ENCODE measurements around the gene ANKRD9. TPM values are rescaled to one million over a fixed set of nuclear protein-coding genes. Genes with fewer than 3 reads are reported as not detected.

Gene ANKRD9
- total and polyA plus RNA-seq, 4 donors, result 4.4 to 21.3 (median 8.3) TPM

DNA sequence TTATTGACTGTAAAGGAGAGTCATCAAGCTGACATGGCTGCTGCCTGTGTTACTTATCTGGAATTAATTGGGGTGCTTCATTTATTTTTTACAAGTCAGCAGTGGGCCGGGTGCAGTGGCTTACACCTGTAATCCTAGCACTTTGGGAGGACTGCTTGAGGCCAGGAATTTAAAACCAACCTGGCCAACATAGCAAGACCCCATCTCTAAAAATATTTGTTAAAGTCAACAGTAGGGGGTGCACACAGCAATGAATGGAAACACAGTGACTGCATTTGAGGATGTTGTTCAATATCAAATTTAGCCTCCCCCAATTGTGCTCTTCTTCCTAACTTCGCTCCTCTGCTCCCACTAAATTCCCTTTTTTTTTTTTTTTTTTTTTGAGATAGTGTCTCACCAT is 52.1 kb downstream of the ANKRD9 start:
- no peak overlapping the region for H3K4me3 ChIP-seq
- DNase-seq, result no peak
- ATAC-seq (ENCODE audit: insufficient read depth, low FRiP score), result no peak
- H3K9ac ChIP-seq (ENCODE audit: insufficient read depth in 1 of 2, low read length in 2 of 2), result no peak overlapping the region
- H3K9me3 ChIP-seq (ENCODE audit: control insufficient read depth in 4 of 4, insufficient read depth in 3 of 4, low read length in 3 of 4), result no peaks in the 10 kb centered on the region
- WGBS, 2 donors, result 73 to 99% methylated on average over 2 of the region's 2 CpGs
- H3K4me1 ChIP-seq (ENCODE audit: control insufficient read depth in 5 of 5, insufficient read depth in 5 of 5, low read length in 5 of 5), result peaks cover 0 to 4% (median 0%) of the 10 kb centered on the region in 5 donors
- no peak overlapping the region for H3K27ac ChIP-seq (ENCODE audit: low read depth in 1 of 2, low read length in 1 of 2)
- H3K36me3 ChIP-seq (ENCODE audit: control insufficient read depth in 4 of 4, insufficient read depth in 4 of 4, low read length in 4 of 4), result peaks cover 4 to 30% (median 12%) of the 10 kb centered on the region in 4 donors
- no peak for TF ChIP-seq CTCF (IDR thresholded peaks at IDR 0.05; ENCODE audit: control extremely low read depth, extremely low read depth)
- H3K27me3 ChIP-seq (ENCODE audit: control insufficient read depth in 3 of 3, insufficient read depth in 3 of 3, low read length in 2 of 3), result no peaks in the 10 kb centered on the region

DNA sequence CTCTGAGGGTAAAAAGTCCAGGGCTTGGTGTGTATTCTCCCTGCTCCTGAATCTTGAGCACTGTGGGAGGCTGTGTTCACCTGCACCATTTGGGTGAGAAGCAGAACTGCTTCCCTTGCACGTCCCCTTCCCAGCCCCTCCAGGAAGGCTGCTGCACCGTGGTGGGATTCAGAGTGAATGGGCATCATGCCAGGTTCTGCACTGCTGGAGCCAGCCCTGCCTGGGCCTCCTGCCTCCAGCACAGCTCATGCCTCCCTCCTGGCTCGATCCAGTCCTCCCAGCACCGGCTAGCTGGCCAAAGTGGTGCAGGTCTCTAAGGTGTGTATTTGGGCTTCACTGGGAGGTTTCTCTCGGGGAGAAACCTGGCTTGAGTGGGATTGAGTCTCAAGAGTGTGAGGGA is 54.9 kb downstream of the ANKRD9 start:
- Histone ChIP-seq H3K9me3 (ENCODE audit: control insufficient read depth in 4 of 4, insufficient read depth in 3 of 4, low read length in 3 of 4) (no peaks in the 10 kb centered on the region), H3K4me1 (ENCODE audit: control insufficient read depth in 5 of 5, insufficient read depth in 5 of 5, low read length in 5 of 5) (peaks cover 0 to 4% (median 0%) of the 10 kb centered on the region in 5 donors), H3K9ac (ENCODE audit: insufficient read depth in 1 of 2, low read length in 2 of 2) (no peak overlapping the region), H3K4me3 (no peak overlapping the region), H3K27me3 (ENCODE audit: control insufficient read depth in 3 of 3, insufficient read depth in 3 of 3, low read length in 2 of 3) (no peaks in the 10 kb centered on the region), H3K27ac (ENCODE audit: low read depth in 1 of 2, low read length in 1 of 2) (no peak overlapping the region), H3K36me3 (ENCODE audit: control insufficient read depth in 4 of 4, insufficient read depth in 4 of 4, low read length in 4 of 4) (peaks cover 7 to 44% (median 22%) of the 10 kb centered on the region in 4 donors)
- DNase-seq (peak in 1 of 3 donors; percentile 17), ATAC-seq (ENCODE audit: insufficient read depth, low FRiP score) (no peak)
- 60 to 74% methylated on average over 5 of the region's 5 CpGs for WGBS, 2 donors
- no peak for TF ChIP-seq CTCF (IDR thresholded peaks at IDR 0.05; ENCODE audit: control extremely low read depth, extremely low read depth)

DNA sequence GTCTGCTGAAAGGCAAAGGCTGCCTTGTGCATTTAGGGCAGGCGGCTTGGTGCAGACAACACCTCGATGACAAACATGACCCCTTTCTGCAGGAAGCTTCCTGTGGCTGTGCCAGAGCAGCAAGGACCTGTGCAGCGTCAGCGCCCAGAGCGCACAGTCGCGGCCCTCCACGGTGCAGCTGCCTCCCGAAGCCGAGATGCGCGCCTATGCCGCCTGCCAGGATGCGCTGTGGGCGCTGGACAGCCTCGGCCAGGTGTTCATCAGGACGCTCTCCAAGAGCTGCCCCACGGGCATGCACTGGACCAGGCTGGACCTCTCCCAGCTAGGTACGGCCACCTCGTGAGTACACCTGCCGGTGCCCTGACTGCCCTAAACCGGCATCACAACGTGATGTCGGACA is 57.3 kb downstream of the ANKRD9 start:
- H3K9me3 ChIP-seq (ENCODE audit: control insufficient read depth in 4 of 4, insufficient read depth in 3 of 4, low read length in 3 of 4), result no peaks in the 10 kb centered on the region
- no peaks in the 10 kb centered on the region for H3K27me3 ChIP-seq (ENCODE audit: control insufficient read depth in 3 of 3, insufficient read depth in 3 of 3, low read length in 2 of 3)
- no peak overlapping the region for H3K9ac ChIP-seq (ENCODE audit: insufficient read depth in 1 of 2, low read length in 2 of 2)
- H3K36me3 ChIP-seq (ENCODE audit: control insufficient read depth in 4 of 4, insufficient read depth in 4 of 4, low read length in 4 of 4), result peaks cover 16 to 44% (median 26%) of the 10 kb centered on the region in 4 donors
- H3K27ac ChIP-seq (ENCODE audit: low read depth in 1 of 2, low read length in 1 of 2), result no peak overlapping the region
- no peak overlapping the region for H3K4me3 ChIP-seq
- TF ChIP-seq CTCF (IDR thresholded peaks at IDR 0.05; ENCODE audit: control extremely low read depth, extremely low read depth), result no peak
- WGBS, 2 donors, result 97 to 98% methylated on average over 24 of the region's 24 CpGs
- DNase-seq (no peak), ATAC-seq (ENCODE audit: insufficient read depth, low FRiP score) (no peak)
- peaks cover 0 to 4% (median 0%) of the 10 kb centered on the region in 5 donors for H3K4me1 ChIP-seq (ENCODE audit: control insufficient read depth in 5 of 5, insufficient read depth in 5 of 5, low read length in 5 of 5)

Small RNA genes lying within 50 kb of the gene (small RNA-seq; reads per million reads assigned to genes)
- gene MIR4309 (ENCODE audit: low replicate concordance), result not detected

Other genes starting within 250 kb of the ANKRD9 start
- 10 to 100 TPM; 35.2 to 35.4 TPM for gene MOK, start 204.6 kb downstream of the ANKRD9 start, total RNA-seq
- 10 to 100 TPM; 11.1 to 15.5 TPM for gene MOK, start 204.6 kb downstream of the ANKRD9 start, polyA plus RNA-seq
- 10 to 100 TPM; 12.5 to 14.2 TPM for gene ZNF839, start 190.0 kb downstream of the ANKRD9 start, total RNA-seq
- gene ZNF839, start 190.0 kb downstream of the ANKRD9 start, polyA plus RNA-seq, result 1 to 10 TPM; 6.1 to 8.1 TPM
- gene CINP, start 146.9 kb downstream of the ANKRD9 start, total RNA-seq, result 10 to 100 TPM; 31.0 to 31.9 TPM
- 10 to 100 TPM; 36.8 to 71.9 TPM for gene CINP, start 146.9 kb downstream of the ANKRD9 start, polyA plus RNA-seq
- gene TECPR2, start 146.8 kb downstream of the ANKRD9 start, total RNA-seq, result 10 to 100 TPM; 24.4 to 30.3 TPM
- gene TECPR2, start 146.8 kb downstream of the ANKRD9 start, polyA plus RNA-seq, result 10 to 100 TPM in 1 of 2 donors, 1 to 10 TPM in 1; 5.6 to 14.5 TPM
- 10 to 100 TPM; 31.6 to 63.9 TPM for gene RCOR1, start 82.9 kb upstream of the ANKRD9 start, total RNA-seq
- gene RCOR1, start 82.9 kb upstream of the ANKRD9 start, polyA plus RNA-seq, result 10 to 100 TPM in 1 of 2 donors, 1 to 10 TPM in 1; 7.9 to 13.3 TPM